Stomach smooth muscle (tissue), 2 donors: Measurements from ENCODE around the gene ARHGAP10.
A peak's percentile ranks its signal among the peaks of the same experiment; 100 is the strongest.

ENCODE experiments used
- H3K27ac ChIP-seq: one replicate; pipeline ENCODE4 v1.7.0; 2013; ENCODE audit warnings: mild to moderate bottlenecking, low read length, inconsistent platforms
- H3K27me3 ChIP-seq, 2 donors: one replicate each; pipeline ENCODE4 v1.7.0; 2013; ENCODE audit warnings: low read length in 2 of 2; ENCODE audit not compliant: insufficient read depth in 2 of 2, control insufficient read depth in 1 of 2
- H3K36me3 ChIP-seq, 2 donors: one replicate each; pipeline ENCODE4 v1.7.0; 2013; ENCODE audit warnings: low read length in 2 of 2; ENCODE audit not compliant: control insufficient read depth in 2 of 2, insufficient read depth in 2 of 2
- H3K4me1 ChIP-seq: one replicate; pipeline ENCODE4 v1.7.0; 2013; ENCODE audit warnings: low read length; ENCODE audit not compliant: control insufficient read depth, insufficient read depth
- H3K4me3 ChIP-seq, 2 donors: one replicate each; pipeline ENCODE4 v1.7.0; 2013; ENCODE audit warnings: low read length in 2 of 2
- H3K9ac ChIP-seq, 2 donors: one replicate each; pipeline ENCODE4 v1.7.0; 2013; ENCODE audit warnings: low read length in 2 of 2, mild to moderate bottlenecking in 1 of 2
- H3K9me3 ChIP-seq, 2 donors: one replicate each; pipeline ENCODE4 v1.7.0; 2013; ENCODE audit warnings: low read length in 2 of 2; ENCODE audit not compliant: control insufficient read depth in 2 of 2
- donor health status: healthy.
- donor health status: Pancreatic carcinoma.

ARHGAP10 gene

GRCh38 chr4:147851135-147851534 lies 119.2 kb downstream of the ARHGAP10 start:
- Histone ChIP-seq H3K9ac (no peak overlapping the region), H3K27ac (no peak overlapping the region), H3K36me3 (no peaks in the 10 kb centered on the region), H3K9me3 (no peaks in the 10 kb centered on the region), H3K4me1 (peaks cover 19% of the 10 kb centered on the region), H3K4me3 (no peak overlapping the region), H3K27me3 (no peaks in the 10 kb centered on the region)

- Histone ChIP-seq H3K4me1 (peaks cover 6% of the 10 kb centered on the region), H3K27ac (no peak overlapping the region), H3K9me3 (no peaks in the 10 kb centered on the region)
These were observed 121.8 kb downstream of the ARHGAP10 start for GRCh38 chr4:147853706-147854105.

GRCh38 chr4:147854154-147854553 lies 122.3 kb downstream of the ARHGAP10 start:
- Histone ChIP-seq H3K27me3 (no peaks in the 10 kb centered on the region), H3K4me1 (peaks cover 2% of the 10 kb centered on the region), H3K9me3 (no peaks in the 10 kb centered on the region), H3K4me3 (no peak overlapping the region), H3K36me3 (no peaks in the 10 kb centered on the region), H3K27ac (no peak overlapping the region), H3K9ac (no peak overlapping the region)

More at GRCh38 chr4:147853706-147854105, 121.8 kb downstream of the ARHGAP10 start:
- H3K4me3 ChIP-seq: no peak overlapping the region
- no peaks in the 10 kb centered on the region for H3K27me3 ChIP-seq
- no peak overlapping the region for H3K9ac ChIP-seq
- H3K36me3 ChIP-seq: no peaks in the 10 kb centered on the region

GRCh38 chr4:147855571-147856009 lies 123.7 kb downstream of the ARHGAP10 start:
- no peaks in the 10 kb centered on the region for H3K4me1 ChIP-seq
- peak overlapping the region; percentile 56 for H3K27ac ChIP-seq
- no peak overlapping the region for H3K4me3 ChIP-seq
- H3K9me3 ChIP-seq: no peaks in the 10 kb centered on the region
- no peaks in the 10 kb centered on the region for H3K36me3 ChIP-seq
- no peaks in the 10 kb centered on the region for H3K27me3 ChIP-seq
- H3K9ac ChIP-seq: no peak overlapping the region

- H3K4me1 ChIP-seq: peaks cover 19% of the 10 kb centered on the region
- H3K27me3 ChIP-seq: no peaks in the 10 kb centered on the region
- peak overlapping the region; percentile 20 for H3K27ac ChIP-seq
- no peaks in the 10 kb centered on the region for H3K9me3 ChIP-seq
- H3K9ac ChIP-seq: no peak overlapping the region
- peaks cover 3 to 4% of the 10 kb centered on the region in 2 donors for H3K36me3 ChIP-seq
- H3K4me3 ChIP-seq: no peak overlapping the region
These were observed 129.1 kb downstream of the ARHGAP10 start for GRCh38 chr4:147860960-147861359.

- Histone ChIP-seq H3K9ac (no peak overlapping the region), H3K4me3 (no peak overlapping the region), H3K27me3 (no peaks in the 10 kb centered on the region), H3K4me1 (peaks cover 19% of the 10 kb centered on the region), H3K9me3 (no peaks in the 10 kb centered on the region), H3K27ac (peak overlapping the region; percentile 32), H3K36me3 (peaks cover 3 to 4% of the 10 kb centered on the region in 2 donors)
These were observed 130.3 kb downstream of the ARHGAP10 start for GRCh38 chr4:147862043-147862692.

- Histone ChIP-seq H3K36me3 (peaks cover 3 to 6% of the 10 kb centered on the region in 2 donors), H3K27ac (no peak overlapping the region), H3K9ac (peak overlapping the region in 1 of 2 donors; percentile 55), H3K27me3 (no peaks in the 10 kb centered on the region), H3K9me3 (no peaks in the 10 kb centered on the region), H3K4me1 (peaks cover 19% of the 10 kb centered on the region), H3K4me3 (no peak overlapping the region)
These were observed 131.3 kb downstream of the ARHGAP10 start for GRCh38 chr4:147863111-147863747.

- H3K9me3 ChIP-seq: no peaks in the 10 kb centered on the region
- no peak overlapping the region for H3K9ac ChIP-seq
- peak overlapping the region; percentile 42 for H3K27ac ChIP-seq
- no peaks in the 10 kb centered on the region for H3K27me3 ChIP-seq
- no peak overlapping the region for H3K4me3 ChIP-seq
- peaks cover 19% of the 10 kb centered on the region for H3K4me1 ChIP-seq
- peaks cover 6 to 7% of the 10 kb centered on the region in 2 donors for H3K36me3 ChIP-seq
These were observed 132.1 kb downstream of the ARHGAP10 start for GRCh38 chr4:147863808-147864472.

GRCh38 chr4:147864607-147865006 lies 132.7 kb downstream of the ARHGAP10 start:
- Histone ChIP-seq H3K27me3 (no peaks in the 10 kb centered on the region), H3K9ac (no peak overlapping the region), H3K4me3 (peak overlapping the region in 1 of 2 donors; percentile 3), H3K27ac (peak overlapping the region; percentile 42), H3K36me3 (peaks cover 6 to 8% of the 10 kb centered on the region in 2 donors), H3K4me1 (peaks cover 19% of the 10 kb centered on the region), H3K9me3 (no peaks in the 10 kb centered on the region)

- peak overlapping the region in 1 of 2 donors; percentile 23 for H3K9ac ChIP-seq
- no peak overlapping the region for H3K4me3 ChIP-seq
- no peaks in the 10 kb centered on the region for H3K9me3 ChIP-seq
- peaks cover 6 to 8% of the 10 kb centered on the region in 2 donors for H3K36me3 ChIP-seq
- H3K4me1 ChIP-seq: peaks cover 19% of the 10 kb centered on the region
- H3K27ac ChIP-seq: peak overlapping the region; percentile 25
- H3K27me3 ChIP-seq: no peaks in the 10 kb centered on the region
These were observed 134.0 kb downstream of the ARHGAP10 start for GRCh38 chr4:147865926-147866325.
